HEK293T (cell line): Measurements from ENCODE around the gene ABCA5.

ENCODE experiments used
- CTCF ChIA-PET: fragments of 350-600 bp; formaldehyde crosslinking; extraction: SDS; loops from one replicate; lab custom pipeline; 2021; ENCODE audit warnings: antibody characterized with exemption, inconsistent platforms; lab: Yijun Ruan, JAX
- POLR2A ChIA-PET: fragments of 350-600 bp; formaldehyde crosslinking; extraction: SDS; loops from one replicate; lab custom pipeline; 2020; ENCODE audit warnings: antibody characterized with exemption, inconsistent platforms; lab: Yijun Ruan, JAX
- DNase-seq: peaks from one replicate; pipeline ENCODE4 v3.0.0; 2012; ENCODE audit warnings: mixed read lengths; ENCODE audit errors: extremely low spot score
- ARNT ChIP-seq: fragments of 450-650 bp; IDR thresholded peaks from 2 replicates; pipeline ENCODE4 v1.6.1; 2017; ENCODE audit warnings: mild to moderate bottlenecking
- BHLHE40 ChIP-seq: fragments of 450-650 bp; IDR thresholded peaks from 2 replicates; pipeline ENCODE4 v1.6.1; 2016; ENCODE audit warnings: mild to moderate bottlenecking, moderate library complexity, borderline replicate concordance
- CTBP1 ChIP-seq: fragments of 450-650 bp; IDR thresholded peaks from 2 replicates; pipeline ENCODE4 v1.6.1; 2016; ENCODE audit warnings: borderline replicate concordance
- ELF4 ChIP-seq: fragments of 450-650 bp; IDR thresholded peaks from 2 replicates; pipeline ENCODE4 v1.6.1; 2017; ENCODE audit warnings: antibody characterized with exemption
- FOXA1 ChIP-seq: fragments of 450-650 bp; IDR thresholded peaks from 2 replicates; pipeline ENCODE4 v1.6.1; 2016; ENCODE audit warnings: mild to moderate bottlenecking
- FOXK2 ChIP-seq: fragments of 450-650 bp; IDR thresholded peaks from 2 replicates; pipeline ENCODE4 v1.6.1; 2016; ENCODE audit warnings: mild to moderate bottlenecking
- FOXM1 ChIP-seq: fragments of 450-650 bp; IDR thresholded peaks from 2 replicates; pipeline ENCODE4 v1.6.1; 2017; ENCODE audit warnings: mild to moderate bottlenecking, borderline replicate concordance
- HDGF ChIP-seq: fragments of 450-650 bp; IDR thresholded peaks from 2 replicates; pipeline ENCODE4 v1.6.1; 2017; ENCODE audit warnings: antibody characterized with exemption, borderline replicate concordance
- L3MBTL2 ChIP-seq: fragments of 450-650 bp; conservative IDR thresholded peaks from 2 replicates; pipeline ENCODE4 v1.6.1; 2016; ENCODE audit warnings: mild to moderate bottlenecking
- LEF1 ChIP-seq: fragments of 450-650 bp; IDR thresholded peaks from 2 replicates; pipeline ENCODE4 v1.6.1; 2017; ENCODE audit warnings: mild to moderate bottlenecking, borderline replicate concordance
- NFRKB ChIP-seq: fragments of 450-650 bp; IDR thresholded peaks from 2 replicates; pipeline ENCODE4 v1.6.1; 2016; ENCODE audit warnings: mild to moderate bottlenecking, moderate library complexity
- SP1 ChIP-seq: fragments of 450-650 bp; IDR thresholded peaks from 2 replicates; pipeline ENCODE4 v1.6.1; 2017
- SUZ12 ChIP-seq: fragments of 450-650 bp; IDR thresholded peaks from 2 replicates; pipeline ENCODE4 v1.6.1; 2016; ENCODE audit warnings: mild to moderate bottlenecking
- TARDBP ChIP-seq: fragments of 450-650 bp; IDR thresholded peaks from 2 replicates; pipeline ENCODE4 v1.6.1; 2016
- ZNF384 ChIP-seq: fragments of 450-650 bp; IDR thresholded peaks from 2 replicates; pipeline ENCODE4 v1.6.1; 2016
- TF ChIP-seq, protein P1 (sequence below): fragments of 450-650 bp; IDR thresholded peaks from 2 replicates; pipeline ENCODE4 v1.6.1; 2016

ABCA5 gene

DNA sequence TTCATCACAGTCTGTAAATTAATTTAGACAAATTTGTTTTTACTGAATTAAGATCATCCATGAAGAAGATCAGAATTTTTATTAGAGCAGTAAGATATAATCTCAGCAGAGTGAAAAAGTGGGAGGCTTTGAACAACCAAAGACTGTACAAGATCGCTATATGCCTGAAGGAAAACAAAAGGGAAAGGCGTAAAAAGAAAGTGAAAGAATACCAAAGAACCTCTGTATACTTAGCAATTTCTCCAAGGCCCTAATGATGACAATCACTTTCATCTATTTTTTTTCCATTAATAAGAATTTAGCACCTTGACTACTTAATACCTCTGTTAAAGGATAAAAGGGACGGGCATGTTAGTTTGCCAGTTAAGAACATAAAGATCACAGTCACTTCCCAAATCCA is 59.7 kb downstream of the ABCA5 start:
- ChIA-PET CTCF (no interaction called here), POLR2A (no interaction called here)
- no peak for TF ChIP-seq FOXA1
- no peak for TF ChIP-seq SUZ12
- TF ChIP-seq ARNT, result no peak
- TF ChIP-seq, protein P1, sequence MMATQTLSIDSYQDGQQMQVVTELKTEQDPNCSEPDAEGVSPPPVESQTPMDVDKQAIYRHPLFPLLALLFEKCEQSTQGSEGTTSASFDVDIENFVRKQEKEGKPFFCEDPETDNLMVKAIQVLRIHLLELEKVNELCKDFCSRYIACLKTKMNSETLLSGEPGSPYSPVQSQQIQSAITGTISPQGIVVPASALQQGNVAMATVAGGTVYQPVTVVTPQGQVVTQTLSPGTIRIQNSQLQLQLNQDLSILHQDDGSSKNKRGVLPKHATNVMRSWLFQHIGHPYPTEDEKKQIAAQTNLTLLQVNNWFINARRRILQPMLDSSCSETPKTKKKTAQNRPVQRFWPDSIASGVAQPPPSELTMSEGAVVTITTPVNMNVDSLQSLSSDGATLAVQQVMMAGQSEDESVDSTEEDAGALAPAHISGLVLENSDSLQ, result no peak
- no peak for TF ChIP-seq FOXM1
- no peak for TF ChIP-seq HDGF
- no peak for TF ChIP-seq ZNF384
- no peak for TF ChIP-seq BHLHE40
- TF ChIP-seq ELF4, result no peak
- TF ChIP-seq TARDBP, result no peak
- TF ChIP-seq SP1, result no peak
- no peak for TF ChIP-seq NFRKB
- TF ChIP-seq L3MBTL2, result no peak
- no peak for TF ChIP-seq CTBP1
- no peak for TF ChIP-seq LEF1
- no peak for DNase-seq

DNA sequence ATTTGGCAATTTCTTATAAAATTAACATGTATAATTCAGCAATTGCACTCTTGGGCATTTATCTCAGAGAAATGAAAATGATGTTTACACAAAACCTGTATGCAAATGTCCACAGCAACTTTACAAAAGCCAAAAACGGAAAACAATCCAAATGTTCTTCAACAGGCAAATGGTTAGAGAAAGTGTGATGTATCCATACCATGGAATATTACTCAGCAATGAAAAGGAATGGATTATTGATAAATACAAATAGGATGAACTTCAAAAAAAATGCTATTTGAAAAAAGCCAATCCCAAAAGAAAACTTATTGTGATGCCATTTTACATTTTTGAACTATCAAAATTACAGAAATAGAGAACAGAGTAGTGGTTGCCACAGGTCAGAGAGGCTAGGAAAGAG is 61.1 kb downstream of the ABCA5 start:
- TF ChIP-seq TARDBP (no peak), L3MBTL2 (no peak), CTBP1 (no peak), FOXM1 (no peak), SUZ12 (no peak), BHLHE40 (no peak)
- TF ChIP-seq, protein P1, result no peak
- CTCF ChIA-PET, result no interaction called here
- POLR2A ChIA-PET, result no interaction called here
- DNase-seq, result no peak

DNA sequence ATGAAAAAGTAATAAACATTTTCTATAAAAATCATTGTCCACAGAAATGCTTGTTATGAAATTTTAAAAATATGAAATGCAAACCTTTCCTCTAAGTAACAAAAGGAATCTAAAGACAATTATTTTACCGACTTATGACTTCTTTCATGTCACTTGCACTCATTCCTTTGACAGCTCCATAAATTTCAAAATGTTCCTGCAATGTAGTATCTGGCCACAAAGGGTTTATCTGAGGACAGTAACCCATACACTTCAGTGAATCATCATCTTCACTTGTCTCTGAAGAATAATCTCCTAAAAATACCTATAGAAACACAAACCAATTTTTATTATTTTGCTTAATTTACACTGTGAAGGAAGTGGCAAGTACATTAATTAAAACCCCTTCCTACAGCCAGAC is 72.7 kb downstream of the ABCA5 start:
- CTCF ChIA-PET, result no interaction called here
- no peak for TF ChIP-seq LEF1
- no peak for TF ChIP-seq ZNF384
- TF ChIP-seq CTBP1, result no peak
- TF ChIP-seq SP1, result no peak
- TF ChIP-seq SUZ12, result no peak
- no peak for TF ChIP-seq FOXM1
- TF ChIP-seq ELF4, result no peak
- TF ChIP-seq BHLHE40, result no peak
- no peak for TF ChIP-seq FOXA1
- TF ChIP-seq ARNT, result no peak
- no peak for TF ChIP-seq HDGF
- no peak for TF ChIP-seq L3MBTL2
- TF ChIP-seq NFRKB, result no peak
- no peak for TF ChIP-seq TARDBP
- TF ChIP-seq, protein P1, result no peak
- TF ChIP-seq FOXK2, result no peak
- POLR2A ChIA-PET, result no interaction called here
- DNase-seq, result no peak

DNA sequence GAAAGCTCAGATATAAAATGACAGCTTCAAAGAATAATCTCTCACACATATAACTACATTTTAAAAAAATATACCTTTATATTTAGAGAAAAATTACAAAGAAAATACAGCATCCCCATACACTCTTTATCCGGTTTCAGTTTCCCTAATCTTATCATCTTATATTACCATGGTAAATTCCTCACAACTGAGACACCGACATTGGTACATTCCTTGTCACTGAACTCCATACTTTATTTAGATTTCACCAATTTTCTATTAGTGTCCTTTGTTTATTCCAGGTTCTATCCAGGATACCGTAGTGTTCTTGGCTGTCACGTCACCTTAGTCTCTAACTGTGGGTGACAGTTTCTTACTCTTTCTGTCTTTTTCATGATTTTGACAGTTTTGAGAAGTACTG is 76.3 kb downstream of the ABCA5 start:
- POLR2A ChIA-PET, result no interaction called here
- CTCF ChIA-PET, result no interaction called here
- no peak for TF ChIP-seq LEF1
- no peak for DNase-seq

DNA sequence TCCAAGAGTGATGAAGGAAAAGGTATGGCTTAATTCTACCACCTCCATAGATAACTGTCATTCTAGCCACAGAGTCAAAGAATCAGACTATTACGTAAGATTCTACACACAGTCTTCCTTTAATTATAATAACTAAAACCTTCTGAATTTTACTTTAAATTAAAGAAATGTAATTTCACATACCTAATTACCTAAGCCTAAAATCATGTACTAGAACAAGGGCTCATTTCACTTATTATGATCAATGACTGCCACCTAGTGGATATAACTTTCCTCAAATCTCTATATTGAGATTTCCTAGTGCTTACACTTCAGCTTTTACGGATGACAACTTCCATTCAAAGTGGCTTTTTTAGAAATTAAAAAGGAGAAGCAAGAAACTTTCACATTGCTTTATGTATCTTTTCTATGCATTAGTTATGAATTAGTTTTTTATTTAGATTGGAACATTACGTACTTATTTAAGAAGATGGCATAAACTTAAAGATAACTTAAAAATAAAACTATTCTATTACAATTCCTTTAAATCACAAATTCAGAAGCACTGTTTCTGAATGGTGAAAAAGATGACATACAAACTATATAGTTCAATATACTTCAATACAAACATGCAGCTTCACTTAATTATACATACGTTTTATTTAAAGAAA is 80.1 kb downstream of the ABCA5 start:
- TF ChIP-seq ZNF384, result no peak
- TF ChIP-seq ELF4, result no peak
- no peak for TF ChIP-seq LEF1
- TF ChIP-seq BHLHE40, result no peak
- TF ChIP-seq FOXK2, result no peak
- TF ChIP-seq FOXA1, result no peak
- no peak for TF ChIP-seq ARNT
- TF ChIP-seq SUZ12, result no peak
- TF ChIP-seq SP1, result no peak
- TF ChIP-seq, protein P1, result no peak
- no peak for TF ChIP-seq HDGF
- TF ChIP-seq CTBP1, result no peak
- no peak for TF ChIP-seq NFRKB
- TF ChIP-seq TARDBP, result no peak
- no peak for TF ChIP-seq FOXM1
- ChIA-PET POLR2A (no interaction called here), CTCF (interaction anchor here (0.9 kb wide), 2 partner anchors 8 to 475 kb away, joined by 3 to 4 read pairs; no protein-coding TSS in a partner anchor)
- peak; percentile 14 for DNase-seq

DNA sequence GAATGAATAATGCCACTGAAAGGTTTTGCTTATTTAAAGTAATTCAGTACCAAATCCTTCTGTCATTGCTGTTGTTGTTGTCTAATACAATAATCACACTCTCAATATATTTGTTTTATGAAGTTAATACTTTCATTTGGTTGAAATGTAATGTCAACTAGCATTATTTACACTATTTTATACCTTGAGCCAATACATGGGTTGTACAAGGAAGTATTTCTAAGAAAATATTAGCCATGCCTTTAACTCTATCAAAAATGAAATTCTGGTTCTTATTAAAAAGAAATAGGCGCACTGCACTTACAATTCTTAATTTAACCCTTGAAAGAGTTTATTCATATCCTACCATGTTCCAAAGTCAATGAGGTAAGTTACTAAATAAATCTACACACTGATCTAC is 80.7 kb downstream of the ABCA5 start:
- DNase-seq, result no peak
- ChIA-PET POLR2A (no interaction called here), CTCF (interaction anchor here (0.9 kb wide), 1 partner anchor 9 kb away, joined by 3 read pairs; no protein-coding TSS in a partner anchor)
- TF ChIP-seq BHLHE40, result no peak
- no peak for TF ChIP-seq L3MBTL2
- TF ChIP-seq FOXA1, result no peak
- TF ChIP-seq SUZ12, result no peak
- no peak for TF ChIP-seq CTBP1
- no peak for TF ChIP-seq HDGF
- no peak for TF ChIP-seq LEF1
- TF ChIP-seq ELF4, result no peak
